Measurements from ENCODE around the gene SDK1. TPM values are rescaled to one million over a fixed set of nuclear protein-coding genes. Genes with fewer than 3 reads are reported as not detected.

Gene SDK1
- total RNA-seq, 1 donor from 2014 or later = 5.4 TPM

DNA sequence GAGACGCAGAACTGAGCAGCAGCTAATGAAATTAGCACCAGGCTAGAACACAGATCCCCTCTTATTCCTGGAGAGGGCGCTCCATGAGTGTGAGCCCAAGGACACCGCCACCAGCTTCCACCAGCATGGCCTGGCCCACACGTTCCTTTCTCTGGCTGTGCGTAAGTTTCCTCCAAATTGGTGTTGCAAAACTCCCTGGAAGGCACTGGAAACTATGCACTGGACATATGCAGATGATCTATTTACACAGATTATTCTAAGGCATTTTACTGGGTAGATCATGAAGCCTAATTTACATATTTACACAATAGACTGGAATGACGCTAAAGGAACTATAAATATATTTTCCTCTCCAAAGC, 925.5 kb downstream of the SDK1 start:
- Mint-ChIP-seq H3K4me1 (ENCODE audit: unreplicated experiment) (no peaks in the 10 kb centered on the region), H3K4me3 (ENCODE audit: unreplicated experiment) (no peak overlapping the region), H3K27me3 (ENCODE audit: unreplicated experiment) (no peaks in the 10 kb centered on the region), H3K27ac (ENCODE audit: unreplicated experiment) (no peak overlapping the region), H3K9me3 (ENCODE audit: unreplicated experiment) (no peaks in the 10 kb centered on the region), H3K36me3 (ENCODE audit: unreplicated experiment) (peaks cover 2% of the 10 kb centered on the region)
- TF ChIP-seq, protein P1, sequence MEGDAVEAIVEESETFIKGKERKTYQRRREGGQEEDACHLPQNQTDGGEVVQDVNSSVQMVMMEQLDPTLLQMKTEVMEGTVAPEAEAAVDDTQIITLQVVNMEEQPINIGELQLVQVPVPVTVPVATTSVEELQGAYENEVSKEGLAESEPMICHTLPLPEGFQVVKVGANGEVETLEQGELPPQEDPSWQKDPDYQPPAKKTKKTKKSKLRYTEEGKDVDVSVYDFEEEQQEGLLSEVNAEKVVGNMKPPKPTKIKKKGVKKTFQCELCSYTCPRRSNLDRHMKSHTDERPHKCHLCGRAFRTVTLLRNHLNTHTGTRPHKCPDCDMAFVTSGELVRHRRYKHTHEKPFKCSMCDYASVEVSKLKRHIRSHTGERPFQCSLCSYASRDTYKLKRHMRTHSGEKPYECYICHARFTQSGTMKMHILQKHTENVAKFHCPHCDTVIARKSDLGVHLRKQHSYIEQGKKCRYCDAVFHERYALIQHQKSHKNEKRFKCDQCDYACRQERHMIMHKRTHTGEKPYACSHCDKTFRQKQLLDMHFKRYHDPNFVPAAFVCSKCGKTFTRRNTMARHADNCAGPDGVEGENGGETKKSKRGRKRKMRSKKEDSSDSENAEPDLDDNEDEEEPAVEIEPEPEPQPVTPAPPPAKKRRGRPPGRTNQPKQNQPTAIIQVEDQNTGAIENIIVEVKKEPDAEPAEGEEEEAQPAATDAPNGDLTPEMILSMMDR (IDR thresholded peaks at IDR 0.05) = no peak
- DNase-seq (ENCODE audit: extremely low spot score, unreplicated experiment) = no peak

DNA sequence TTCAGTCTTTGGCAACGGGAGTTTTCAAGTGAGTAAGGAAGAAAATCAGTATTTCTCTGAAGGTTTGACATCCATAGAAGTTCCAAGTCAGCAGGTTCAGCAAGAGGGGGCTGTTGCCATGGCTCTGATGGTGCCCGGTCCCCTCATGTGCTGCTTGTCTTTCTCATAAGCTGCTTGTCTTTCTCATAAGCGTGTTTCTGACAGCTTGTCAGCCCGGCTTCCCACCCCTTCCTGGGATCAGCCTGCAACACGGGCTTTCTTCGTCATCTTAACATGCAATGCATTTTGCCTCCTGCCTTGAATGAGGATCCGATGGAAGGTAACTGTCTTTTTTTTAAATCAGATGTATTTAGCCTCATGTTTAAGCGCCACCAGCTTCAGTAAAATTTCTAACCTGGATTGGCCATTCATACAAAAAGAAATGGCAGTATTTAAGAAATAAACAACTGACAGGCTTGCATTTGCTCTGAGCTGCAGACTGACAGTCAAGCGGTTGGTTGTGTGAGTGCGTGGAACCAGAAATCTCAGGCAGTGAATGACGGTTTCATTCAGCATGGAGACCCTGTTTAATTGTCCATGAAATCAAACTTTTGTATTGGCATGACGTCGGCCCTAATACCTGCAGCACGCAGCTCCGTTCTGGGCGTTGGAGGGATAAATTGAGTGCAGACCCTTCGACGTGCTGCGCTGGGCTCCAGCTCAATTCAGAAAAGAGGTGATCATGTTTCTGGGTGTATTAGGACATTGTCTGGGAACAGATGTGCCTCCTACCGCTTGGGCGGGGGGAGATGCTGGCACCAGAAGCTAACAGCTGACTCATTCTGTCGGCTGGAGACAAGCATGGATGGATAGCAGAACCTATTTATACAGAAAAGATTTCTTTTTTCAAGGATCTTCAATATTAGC, 926.3 kb downstream of the SDK1 start:
- TF ChIP-seq, protein P1 (IDR thresholded peaks at IDR 0.05) = no peak
- Mint-ChIP-seq H3K27me3 (ENCODE audit: unreplicated experiment) (no peaks in the 10 kb centered on the region), H3K4me3 (ENCODE audit: unreplicated experiment) (no peak overlapping the region), H3K4me1 (ENCODE audit: unreplicated experiment) (no peaks in the 10 kb centered on the region), H3K9me3 (ENCODE audit: unreplicated experiment) (no peaks in the 10 kb centered on the region), H3K27ac (ENCODE audit: unreplicated experiment) (no peak overlapping the region), H3K36me3 (ENCODE audit: unreplicated experiment) (peaks cover 2% of the 10 kb centered on the region)
- no peak for DNase-seq (ENCODE audit: extremely low spot score, unreplicated experiment)

DNA sequence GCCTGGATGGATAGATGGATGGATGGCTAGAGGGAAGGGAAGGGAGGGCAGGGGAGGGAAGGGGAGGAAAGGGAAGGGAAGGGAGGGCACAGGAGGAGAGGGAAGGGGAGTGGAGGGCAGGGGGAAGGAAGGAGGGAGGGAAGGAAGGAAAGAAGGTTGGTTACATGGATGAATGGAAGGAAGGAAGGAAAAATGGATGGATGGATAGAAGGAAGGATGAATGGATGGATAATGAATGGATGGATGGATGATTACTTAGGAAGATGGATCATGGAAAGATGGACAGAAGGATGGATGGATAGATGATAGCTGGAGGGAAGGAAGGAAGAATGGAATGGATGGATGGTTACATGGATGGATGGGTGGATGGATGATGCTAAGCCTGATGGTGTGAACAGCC, 929.3 kb downstream of the SDK1 start:
- no peak for DNase-seq (ENCODE audit: extremely low spot score, unreplicated experiment)
- Mint-ChIP-seq H3K36me3 (ENCODE audit: unreplicated experiment) (no peaks in the 10 kb centered on the region), H3K4me3 (ENCODE audit: unreplicated experiment) (no peak overlapping the region), H3K9me3 (ENCODE audit: unreplicated experiment) (no peaks in the 10 kb centered on the region), H3K4me1 (ENCODE audit: unreplicated experiment) (no peaks in the 10 kb centered on the region), H3K27ac (ENCODE audit: unreplicated experiment) (no peak overlapping the region), H3K27me3 (ENCODE audit: unreplicated experiment) (no peaks in the 10 kb centered on the region)
- TF ChIP-seq, protein P1 (IDR thresholded peaks at IDR 0.05) = no peak

DNA sequence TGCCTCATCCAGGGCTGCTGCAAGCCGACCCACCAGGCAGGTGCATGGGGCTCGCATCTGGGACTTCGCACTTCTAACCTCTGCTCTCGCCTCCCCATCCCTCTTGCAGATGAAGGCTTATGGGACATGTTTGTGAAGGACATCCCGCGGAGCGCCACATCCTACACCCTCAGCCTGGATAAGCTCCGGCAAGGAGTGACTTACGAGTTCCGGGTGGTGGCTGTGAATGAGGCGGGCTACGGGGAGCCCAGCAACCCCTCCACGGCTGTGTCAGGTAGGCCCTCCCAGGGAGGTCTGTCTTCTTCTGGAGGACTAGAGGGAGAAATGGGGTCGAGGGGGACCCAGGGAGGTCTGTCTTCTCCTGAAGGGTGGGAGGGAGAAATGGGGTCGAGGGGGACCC, 932.1 kb downstream of the SDK1 start:
- TF ChIP-seq, protein P1 (IDR thresholded peaks at IDR 0.05) = no peak
- no peak for DNase-seq (ENCODE audit: extremely low spot score, unreplicated experiment)
- Mint-ChIP-seq H3K27ac (ENCODE audit: unreplicated experiment) (no peak overlapping the region), H3K9me3 (ENCODE audit: unreplicated experiment) (no peaks in the 10 kb centered on the region), H3K36me3 (ENCODE audit: unreplicated experiment) (no peaks in the 10 kb centered on the region), H3K4me1 (ENCODE audit: unreplicated experiment) (no peaks in the 10 kb centered on the region), H3K4me3 (ENCODE audit: unreplicated experiment) (no peak overlapping the region), H3K27me3 (ENCODE audit: unreplicated experiment) (no peaks in the 10 kb centered on the region)

DNA sequence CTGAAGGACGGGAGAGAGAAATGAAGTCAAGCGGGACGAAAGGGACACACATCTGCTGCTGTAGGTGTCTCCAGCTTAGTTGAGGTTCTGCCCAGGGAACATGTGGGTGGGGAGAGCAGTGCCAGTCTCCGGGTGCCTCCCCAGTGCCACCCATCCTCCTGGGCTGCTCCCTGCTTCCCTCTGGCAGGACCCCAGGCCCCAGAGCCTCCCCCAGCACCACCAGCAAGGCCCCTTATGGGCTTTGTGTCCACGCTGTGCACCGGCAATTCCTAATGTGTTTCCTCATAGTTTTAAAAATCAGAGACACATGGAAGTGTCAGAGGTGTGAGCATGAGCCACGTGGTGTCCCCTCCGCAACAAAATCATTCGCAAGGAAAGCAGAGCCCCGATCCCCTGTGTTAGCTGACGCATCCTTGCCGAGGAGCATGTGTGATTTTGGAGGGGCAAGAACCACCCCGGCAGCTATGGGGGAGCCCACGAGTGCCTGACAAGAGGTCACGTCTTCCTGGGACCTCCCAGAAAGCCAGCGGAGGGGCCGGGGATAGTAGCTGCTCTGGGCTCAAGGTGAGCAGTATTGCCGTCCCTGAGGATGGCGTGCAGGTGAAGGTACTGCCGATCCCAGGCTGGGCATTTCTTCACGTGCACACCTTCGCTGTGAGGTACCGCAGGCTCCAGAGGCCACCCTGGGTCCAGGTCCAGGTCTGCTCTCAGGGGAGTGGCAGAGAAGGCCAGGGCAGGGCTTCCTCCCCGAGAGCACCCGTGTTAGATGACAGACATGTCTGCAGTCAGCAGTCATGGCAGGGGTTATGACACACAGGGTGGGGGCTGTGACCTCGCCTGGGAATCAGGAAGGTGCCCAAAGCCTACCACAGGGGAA, 932.8 kb downstream of the SDK1 start:
- Mint-ChIP-seq H3K36me3 (ENCODE audit: unreplicated experiment) (no peaks in the 10 kb centered on the region), H3K4me3 (ENCODE audit: unreplicated experiment) (no peak overlapping the region), H3K27me3 (ENCODE audit: unreplicated experiment) (no peaks in the 10 kb centered on the region), H3K9me3 (ENCODE audit: unreplicated experiment) (no peaks in the 10 kb centered on the region), H3K27ac (ENCODE audit: unreplicated experiment) (no peak overlapping the region), H3K4me1 (ENCODE audit: unreplicated experiment) (no peaks in the 10 kb centered on the region)
- no peak for DNase-seq (ENCODE audit: extremely low spot score, unreplicated experiment)
- TF ChIP-seq, protein P1 (IDR thresholded peaks at IDR 0.05) = no peak

Measured in osteocyte (in vitro differentiated cells).